HFFc6 (cell line): Measurements from ENCODE around the gene PTGIR. TPM values are rescaled to one million over a fixed set of nuclear protein-coding genes. Genes with fewer than 3 reads are reported as not detected.
"Not testable (repeated sequence)": the region's sequence is repeated elsewhere in the genome, so short reads cannot be mapped to it uniquely, and the experiment has no call there.

Experiments used
- DNase-seq: peaks from one replicate; pipeline ENCODE4 v3.0.0-alpha.2; 2018
- H3K27ac Mint-ChIP-seq: 2 replicates; pipeline ENCODE4 v1.8.0; 2020; ENCODE audit warnings: mild to moderate bottlenecking, mixed read lengths
- H3K27me3 Mint-ChIP-seq: 2 replicates; pipeline ENCODE4 v1.8.0; 2021; ENCODE audit warnings: mild to moderate bottlenecking, moderate library complexity, mixed read lengths; ENCODE audit not compliant: insufficient read depth
- H3K36me3 Mint-ChIP-seq: 2 replicates; pipeline ENCODE4 v1.8.0; 2021; ENCODE audit warnings: low read depth, mixed read lengths
- H3K4me1 Mint-ChIP-seq: 2 replicates; pipeline ENCODE4 v1.8.0; 2020; ENCODE audit warnings: low read depth, mixed read lengths
- H3K4me3 Mint-ChIP-seq: 2 replicates; pipeline ENCODE4 v1.8.0; 2020; ENCODE audit warnings: mild to moderate bottlenecking, moderate library complexity, mixed read lengths
- H3K9me3 Mint-ChIP-seq: 2 replicates; pipeline ENCODE4 v1.8.0; 2020; ENCODE audit warnings: mild to moderate bottlenecking, mixed read lengths
- CTCF ChIP-seq: fragments of 200-600 bp; sonication (generic); IDR thresholded peaks from 2 replicates; pipeline ENCODE4 v1.5.0; 2021; ENCODE audit warnings: antibody characterized with exemption, mild to moderate bottlenecking
- total RNA-seq, 6 experiments: library from RNA; stranded (reverse); fragmentation: NEBNext Ultra II Directional; extraction: Animal tissue kit (Norgen Biotek cat#: 25700); gene quantifications; 2 replicates in 1 of 6; 3 replicates in 5 of 6; pipeline ENCODE4 v1.2.3, GENCODE V29; 2021

The PTGIR gene
- total RNA-seq, 6 experiments from 2014 or later: 16.0 to 26.6 (median 17.9) TPM

DNA sequence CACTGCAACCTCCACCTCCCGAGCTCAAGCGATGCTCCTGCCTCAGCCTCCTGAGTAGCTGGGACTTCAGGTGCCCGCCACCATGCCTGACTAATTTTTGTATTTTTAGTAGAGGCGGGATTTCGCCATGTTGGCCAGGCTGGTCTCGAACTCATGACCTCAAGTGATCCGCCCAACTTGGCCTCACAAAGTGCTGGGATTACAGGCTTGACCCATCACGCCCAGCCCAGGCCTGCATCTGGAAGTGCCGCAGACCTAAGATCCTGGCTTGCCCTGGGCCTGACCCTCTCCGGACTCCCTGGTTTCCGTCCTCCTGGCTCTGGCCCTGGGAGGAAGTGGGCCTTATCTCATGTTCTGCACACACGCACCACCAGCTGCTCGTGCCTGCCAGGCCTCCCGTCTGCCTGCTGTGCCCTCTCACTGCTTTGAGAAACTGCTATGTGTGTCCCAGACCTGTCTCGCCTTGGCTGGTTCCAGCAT is 4.7 kb upstream of the PTGIR start:
- no peak for TF ChIP-seq CTCF
- Mint-ChIP-seq H3K4me3 (no peak overlapping the region), H3K27ac (no peak overlapping the region), H3K4me1 (peaks cover 44% of the 10 kb centered on the region), H3K36me3 (no peaks in the 10 kb centered on the region), H3K27me3 (no peaks in the 10 kb centered on the region; the same call in 1 of the 2 replicates), H3K9me3 (no peaks in the 10 kb centered on the region)
- DNase-seq: no peak

DNA sequence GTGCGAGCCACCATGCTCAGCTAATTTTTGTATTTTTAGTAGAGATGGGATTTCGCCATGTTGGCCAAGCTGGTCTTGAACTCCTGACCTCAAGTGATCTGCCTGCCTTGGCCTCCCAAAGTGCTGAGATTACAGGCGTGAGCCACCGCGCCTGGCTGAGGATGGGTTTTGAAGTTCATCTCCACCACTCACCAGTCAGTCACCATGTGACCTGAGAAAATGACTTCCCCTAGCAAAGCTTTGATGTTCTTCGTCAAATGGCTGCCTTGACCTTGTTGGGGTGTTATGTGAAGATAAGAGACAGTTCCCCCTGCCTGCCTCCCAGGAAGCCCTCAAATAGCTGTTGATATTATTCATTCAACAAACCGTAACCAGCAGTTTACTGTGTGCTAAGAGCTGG is 4.1 kb upstream of the PTGIR start:
- H3K9me3 Mint-ChIP-seq, DNase-seq, H3K36me3 Mint-ChIP-seq, H3K27ac Mint-ChIP-seq, H3K4me3 Mint-ChIP-seq, H3K27me3 Mint-ChIP-seq: not testable (repeated sequence)
- H3K4me1 Mint-ChIP-seq: peaks cover 50% of the 10 kb centered on the region

DNA sequence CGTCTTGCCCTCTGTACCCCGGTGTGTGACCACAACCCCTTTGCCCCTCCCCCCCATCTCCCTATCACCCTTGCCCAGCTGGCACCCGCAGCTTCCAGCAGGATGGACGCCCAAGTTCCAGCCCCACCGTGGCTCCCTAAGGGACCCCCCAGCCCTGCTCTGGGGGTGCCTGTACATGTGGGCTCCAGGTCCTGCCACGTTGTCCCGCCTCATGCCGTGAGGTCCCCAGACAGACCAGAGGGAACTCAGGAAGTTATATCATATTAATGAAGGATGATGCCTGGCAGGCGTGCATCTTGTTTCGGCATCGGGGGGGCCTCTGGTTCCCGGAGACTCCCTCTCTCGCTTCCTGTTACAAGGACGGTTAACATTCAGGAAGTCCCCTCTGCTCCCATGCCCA is 1.6 kb upstream of the PTGIR start:
- Mint-ChIP-seq H3K27ac (peak overlapping the region; percentile 43), H3K36me3 (peaks cover 6% of the 10 kb centered on the region; the same call in 1 of the 2 replicates), H3K4me1 (peaks cover 44% of the 10 kb centered on the region), H3K27me3 (peaks cover 1% of the 10 kb centered on the region), H3K9me3 (no peaks in the 10 kb centered on the region), H3K4me3 (no peak overlapping the region)
- DNase-seq: no peak
- TF ChIP-seq CTCF: no peak

GRCh38 chr19:46625731-46626130 is 842 bp upstream of the PTGIR start:
- H3K27me3 Mint-ChIP-seq: peaks cover 1% of the 10 kb centered on the region
- peak overlapping the region; percentile 94 for H3K4me3 Mint-ChIP-seq
- H3K9me3 Mint-ChIP-seq: no peaks in the 10 kb centered on the region
- no peak for TF ChIP-seq CTCF
- peaks cover 10% of the 10 kb centered on the region; the same call in 1 of the 2 replicates for H3K36me3 Mint-ChIP-seq
- DNase-seq: no peak
- H3K27ac Mint-ChIP-seq: peak overlapping the region; percentile 99
- peaks cover 44% of the 10 kb centered on the region for H3K4me1 Mint-ChIP-seq

- peak overlapping the region; percentile 94 for H3K4me3 Mint-ChIP-seq
- H3K36me3 Mint-ChIP-seq: peaks cover 10% of the 10 kb centered on the region; the same call in 1 of the 2 replicates
- no peak for TF ChIP-seq CTCF
These were observed 880 bp downstream of the PTGIR start for GRCh38 chr19:46623915-46624502.

DNA sequence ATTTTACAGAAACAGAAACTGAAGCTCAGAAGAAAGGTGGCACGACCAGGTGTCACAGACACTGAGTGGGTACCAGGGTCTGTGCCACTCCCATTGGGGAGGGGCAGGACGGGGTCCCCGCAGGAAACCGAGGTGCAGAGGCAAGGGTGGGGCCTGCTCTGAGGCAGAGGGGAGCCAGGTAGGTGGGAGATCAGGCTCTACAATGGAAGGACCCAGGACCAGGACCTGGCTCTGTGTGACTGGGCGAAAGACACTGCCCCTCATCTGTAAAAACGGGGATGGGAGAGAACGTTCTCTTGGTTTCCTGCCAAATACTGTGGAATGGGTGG is 2.8 kb downstream of the PTGIR start:
- peaks cover 67% of the 10 kb centered on the region for H3K4me1 Mint-ChIP-seq
- H3K27ac Mint-ChIP-seq: peak overlapping the region; percentile 73
- no peak for DNase-seq
- peaks cover 1% of the 10 kb centered on the region for H3K27me3 Mint-ChIP-seq
- H3K9me3 Mint-ChIP-seq: no peaks in the 10 kb centered on the region
- H3K4me3 Mint-ChIP-seq: peak overlapping the region; percentile 74
- TF ChIP-seq CTCF: no peak
- H3K36me3 Mint-ChIP-seq: peaks cover 10% of the 10 kb centered on the region; the same call in 1 of the 2 replicates

More at GRCh38 chr19:46623915-46624502, 880 bp downstream of the PTGIR start:
- no peak for DNase-seq
- Mint-ChIP-seq H3K27ac (peak overlapping the region; percentile 99), H3K9me3 (no peaks in the 10 kb centered on the region), H3K4me1 (peaks cover 59% of the 10 kb centered on the region), H3K27me3 (peaks cover 1% of the 10 kb centered on the region)
